NT2/D1 (cell line): ENCODE measurements around the gene NGB.

ENCODE experiments used
- SUZ12 ChIP-seq: IDR thresholded peaks from 2 replicates; pipeline ENCODE4 v1.6.1; 2011; ENCODE audit not compliant: insufficient read length, insufficient read depth; ENCODE audit errors: extremely low read depth
- YY1 ChIP-seq: IDR thresholded peaks from 2 replicates; pipeline ENCODE4 v1.6.1; 2011; ENCODE audit not compliant: insufficient read length, insufficient read depth
- ZNF274 ChIP-seq: IDR thresholded peaks from 2 replicates; pipeline ENCODE4 v1.6.1; 2011; ENCODE audit warnings: mild to moderate bottlenecking, low read depth, low read length

DNA sequence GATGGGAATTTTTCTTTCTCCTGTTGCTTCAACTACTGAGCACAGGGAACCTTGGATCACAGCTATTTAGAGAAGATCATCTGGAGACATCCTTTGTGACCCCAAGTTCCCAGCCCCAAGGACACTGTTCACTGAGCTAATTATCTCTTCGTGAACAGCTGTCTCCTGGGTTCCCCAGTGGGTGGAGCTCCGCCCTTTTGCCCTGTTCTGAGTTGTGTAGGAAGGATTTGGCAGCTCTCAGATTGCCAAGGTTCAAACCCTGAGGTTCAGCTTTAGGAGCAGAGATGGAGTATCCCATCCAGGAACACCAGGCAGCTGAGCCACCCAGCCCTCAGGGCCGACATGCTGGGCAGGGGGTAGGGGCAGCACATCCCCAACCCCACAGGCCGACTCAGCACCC, 32.0 kb downstream of the NGB start:
- no peak for TF ChIP-seq ZNF274
- TF ChIP-seq YY1 = no peak
- TF ChIP-seq SUZ12 = no peak
